GM19035 (cell line): ENCODE results near the gene ANKRD33B.
A peak's percentile ranks its signal among the peaks of the same experiment; 100 is the strongest.
"Not testable (repeated sequence)": the region's sequence is repeated elsewhere in the genome, so short reads cannot be mapped to it uniquely, and the experiment has no call there.

ENCODE experiments used
- ATAC-seq: cut with Tn5 transposase; IDR thresholded peaks from one replicate; pipeline ENCODE4 v1.9.1; 2021; ENCODE audit not compliant: unreplicated experiment

ANKRD33B gene

DNA sequence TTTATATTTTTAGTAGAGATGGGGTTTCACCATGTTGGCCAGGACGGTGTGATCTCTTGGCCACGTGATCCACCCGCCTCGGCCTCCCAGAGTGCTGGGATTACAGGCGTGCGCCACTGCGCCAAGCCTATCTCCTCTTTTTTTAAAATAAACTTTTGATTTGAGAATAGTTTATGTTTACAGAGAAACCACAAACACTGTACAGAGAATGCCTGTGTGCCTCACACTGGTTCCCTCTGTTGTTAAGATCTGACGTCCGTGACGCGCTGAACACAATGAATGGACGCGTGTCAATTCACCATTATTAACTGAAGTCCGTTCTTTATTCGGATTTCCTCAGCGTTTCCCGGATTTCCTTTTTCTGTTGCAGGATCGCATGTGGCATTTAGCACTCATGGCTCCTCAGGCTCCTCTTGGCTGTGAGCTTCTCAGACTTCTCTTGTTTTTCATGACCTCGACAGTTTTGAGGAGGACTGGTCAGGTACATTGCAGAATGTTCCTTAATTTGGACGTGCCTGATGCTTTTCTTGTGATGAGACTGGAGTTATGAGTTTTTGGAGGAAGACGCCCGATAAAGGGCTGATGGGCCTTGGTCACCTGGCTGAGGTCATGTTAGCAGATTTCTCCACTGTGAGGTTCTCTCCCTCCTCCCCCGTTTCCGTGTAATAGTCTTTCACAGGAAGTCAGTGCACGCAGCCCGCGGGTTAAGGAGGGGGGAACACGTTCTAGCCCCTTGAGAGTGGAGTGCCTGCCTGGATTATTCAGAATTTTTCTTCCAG, 69.6 kb downstream of the ANKRD33B start:
- ATAC-seq, result no peak

DNA sequence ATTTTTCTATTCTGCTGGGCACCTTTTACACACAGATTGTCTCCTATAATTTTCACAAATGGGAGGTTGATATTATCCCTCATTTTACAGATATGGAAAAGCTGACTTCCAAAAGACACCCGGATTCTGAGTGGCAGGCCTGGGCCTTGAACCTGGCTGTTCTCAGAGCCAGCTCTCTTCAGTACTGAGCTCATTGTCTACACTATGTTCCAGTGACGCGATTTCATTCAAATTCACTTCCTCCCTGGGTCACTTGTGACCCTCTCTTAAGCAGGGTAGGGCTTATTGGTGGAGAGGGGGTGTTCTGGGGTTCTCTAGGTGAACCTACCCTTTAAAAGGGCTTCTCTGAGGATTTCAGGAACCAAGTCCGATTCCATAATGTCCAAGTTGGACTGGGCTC, 70.2 kb downstream of the ANKRD33B start:
- ATAC-seq, result no peak

DNA sequence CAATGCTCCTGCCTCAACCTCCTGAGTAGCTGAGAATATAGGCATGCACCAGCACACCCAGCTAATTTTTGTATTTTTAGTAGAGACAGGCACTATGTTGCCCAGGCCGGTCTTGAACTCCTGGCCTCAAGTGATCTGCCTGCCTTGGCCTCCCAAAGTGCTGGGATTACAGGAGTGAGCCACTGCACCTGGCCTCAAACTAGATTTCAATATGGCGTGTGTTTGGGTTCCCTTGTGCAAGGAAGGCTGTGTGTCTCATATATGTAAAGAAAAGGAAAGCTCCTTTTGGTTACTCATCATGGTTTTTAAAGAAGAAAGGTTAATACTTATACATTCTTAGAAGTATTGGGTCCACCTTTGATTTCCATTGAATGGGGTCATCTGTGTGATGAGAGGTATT, 70.7 kb downstream of the ANKRD33B start:
- no peak for ATAC-seq

DNA sequence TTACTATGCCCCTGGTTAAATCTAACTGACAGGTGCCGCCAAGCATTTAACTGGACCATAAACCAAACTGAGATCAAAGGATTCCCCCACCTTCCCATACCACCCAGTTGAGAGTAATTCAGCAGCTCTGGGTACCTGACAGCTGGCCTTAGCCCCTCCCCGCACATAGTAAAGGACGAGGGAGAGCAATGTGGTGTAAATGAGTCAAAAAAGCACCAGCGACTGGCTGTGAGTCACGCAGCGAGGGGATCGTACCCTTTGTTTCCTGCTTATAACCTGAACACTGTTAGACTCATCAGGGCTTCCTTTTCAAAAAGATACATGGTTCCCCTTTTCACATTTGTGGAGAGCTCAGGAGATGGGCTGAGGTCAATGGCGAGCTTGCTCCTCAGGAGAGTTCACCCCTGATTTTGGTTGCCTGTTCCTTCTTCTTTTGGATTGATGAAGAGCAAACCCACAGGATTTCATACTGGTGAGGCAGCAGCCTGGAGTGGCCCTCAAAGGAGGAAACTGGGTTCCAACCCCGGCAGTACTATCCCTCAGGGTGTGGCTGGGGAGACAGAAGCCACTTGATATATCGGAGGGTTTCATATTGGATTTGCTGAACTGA, 71.5 kb downstream of the ANKRD33B start:
- ATAC-seq, result peak; percentile 58

DNA sequence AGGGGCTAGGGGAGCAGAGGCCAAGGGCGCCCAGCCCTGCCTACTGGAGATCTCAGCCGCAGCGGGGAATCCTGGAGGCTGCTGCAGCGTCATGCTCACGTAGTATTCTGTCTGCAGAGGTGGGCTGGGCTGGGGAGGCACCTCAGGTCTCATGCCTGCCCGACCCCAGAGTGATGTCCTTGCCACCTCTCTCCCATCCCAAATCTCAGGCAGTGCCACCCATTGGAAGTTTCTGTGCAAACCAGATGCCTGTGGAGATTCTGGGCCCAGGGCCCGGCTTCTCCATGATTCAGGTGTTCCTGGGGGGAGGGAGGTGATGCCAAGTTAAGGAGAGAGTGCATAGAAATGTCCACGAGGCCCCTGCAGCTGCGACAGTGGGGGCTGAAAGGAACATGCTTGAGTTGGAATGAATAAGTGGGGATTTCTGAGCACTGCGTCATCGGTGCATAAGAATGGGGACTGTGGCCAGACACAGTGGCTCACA, 72.0 kb downstream of the ANKRD33B start:
- no peak for ATAC-seq

DNA sequence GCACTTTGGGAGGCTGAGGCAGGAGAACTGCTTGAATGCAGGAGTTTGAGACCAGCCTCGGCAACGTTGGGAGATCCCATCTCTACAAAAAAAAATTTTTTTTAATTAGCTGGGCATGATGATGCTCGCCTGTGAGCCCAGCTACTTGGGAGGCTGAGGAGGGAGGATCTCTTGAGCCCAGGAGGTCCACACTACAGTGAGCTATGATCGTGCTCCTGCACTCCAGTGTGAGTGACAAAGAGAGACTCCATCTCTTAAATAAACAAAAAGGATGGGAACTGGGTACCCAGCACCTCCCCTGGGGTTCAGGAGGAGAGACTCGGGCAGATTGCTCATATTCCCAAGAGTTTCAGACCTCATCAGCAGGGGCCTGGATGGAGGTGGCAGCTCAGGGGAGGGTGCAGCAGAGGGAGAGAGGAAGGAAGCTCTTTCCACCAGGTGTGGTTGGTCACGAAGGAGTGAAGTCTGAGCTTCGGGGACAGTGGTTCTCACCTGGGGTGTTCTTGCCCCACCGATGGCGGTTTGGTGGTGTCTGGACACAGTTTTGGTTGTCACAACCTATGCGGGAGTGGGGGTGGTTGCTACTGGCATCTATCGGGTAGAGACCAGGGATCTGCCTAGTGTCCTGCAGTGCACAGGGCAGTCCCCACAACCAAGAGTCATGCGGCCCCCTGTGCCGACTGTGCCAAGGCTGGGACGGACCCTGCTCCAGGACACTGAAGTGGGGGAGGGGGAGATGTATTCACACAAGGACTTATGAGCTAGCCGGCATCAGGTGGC, 72.7 kb downstream of the ANKRD33B start:
- ATAC-seq, result no peak

DNA sequence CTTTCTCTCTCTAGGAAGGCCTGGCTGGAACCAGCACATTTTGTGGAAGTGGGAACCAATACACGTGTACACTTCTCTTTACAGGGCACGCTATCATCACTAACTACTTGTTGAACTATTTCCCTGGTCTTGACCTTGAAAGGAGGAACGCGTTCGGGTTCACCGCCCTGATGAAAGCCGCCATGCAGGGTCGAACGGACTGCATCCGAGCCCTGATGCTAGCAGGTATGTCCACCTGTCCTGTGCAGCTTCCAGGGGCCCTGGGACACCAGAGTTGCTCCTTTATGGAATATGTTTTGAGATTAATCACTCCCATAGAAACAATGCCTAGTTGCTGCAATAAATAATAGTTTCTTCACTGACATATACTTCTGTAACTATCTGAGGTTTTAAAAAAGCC, 74.1 kb downstream of the ANKRD33B start:
- ATAC-seq, result no peak

DNA sequence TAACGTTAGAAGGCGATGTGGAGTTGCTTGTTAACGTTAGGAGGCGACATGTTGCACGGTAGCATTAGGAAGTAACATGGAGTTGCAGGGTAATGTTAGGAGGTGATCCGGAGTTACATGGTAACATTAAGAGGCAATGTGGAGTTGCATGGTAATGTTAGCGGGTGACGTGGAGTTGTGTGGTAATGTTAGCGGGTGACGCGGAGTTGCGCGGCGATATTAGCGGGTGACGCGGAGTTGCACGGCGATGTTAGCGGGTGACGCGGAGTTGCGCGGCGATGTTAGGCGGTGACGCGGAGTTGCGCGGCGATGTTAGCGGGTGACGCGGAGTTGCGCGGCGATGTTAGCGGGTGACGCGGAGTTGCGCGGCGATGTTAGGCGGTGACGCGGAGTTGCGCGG, 74.9 kb downstream of the ANKRD33B start:
- not testable (repeated sequence) for ATAC-seq

DNA sequence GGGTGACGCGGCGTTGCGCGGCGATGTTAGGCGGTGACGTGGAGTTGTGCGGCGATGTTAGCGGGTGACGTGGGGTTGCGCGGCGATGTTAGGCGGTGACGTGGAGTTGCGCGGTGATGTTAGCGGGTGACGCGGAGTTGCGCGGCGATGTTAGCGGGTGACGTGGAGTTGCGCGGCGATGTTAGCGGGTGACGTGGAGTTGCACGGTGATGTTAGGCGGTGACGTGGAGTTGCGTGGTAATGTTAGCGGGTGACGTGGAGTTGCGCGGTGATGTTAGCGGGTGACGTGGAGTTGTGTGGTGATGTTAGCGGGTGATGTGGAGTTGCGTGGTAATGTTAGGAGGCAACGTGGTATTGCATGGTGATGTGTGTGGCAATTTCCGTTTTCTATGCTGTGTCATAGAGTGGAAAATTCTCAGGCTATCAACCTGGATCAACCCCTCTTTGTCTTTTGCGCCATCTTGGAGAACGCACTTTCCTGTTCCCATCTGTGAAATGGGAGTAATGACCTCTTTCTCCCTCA, 76.0 kb downstream of the ANKRD33B start:
- no peak for ATAC-seq

DNA sequence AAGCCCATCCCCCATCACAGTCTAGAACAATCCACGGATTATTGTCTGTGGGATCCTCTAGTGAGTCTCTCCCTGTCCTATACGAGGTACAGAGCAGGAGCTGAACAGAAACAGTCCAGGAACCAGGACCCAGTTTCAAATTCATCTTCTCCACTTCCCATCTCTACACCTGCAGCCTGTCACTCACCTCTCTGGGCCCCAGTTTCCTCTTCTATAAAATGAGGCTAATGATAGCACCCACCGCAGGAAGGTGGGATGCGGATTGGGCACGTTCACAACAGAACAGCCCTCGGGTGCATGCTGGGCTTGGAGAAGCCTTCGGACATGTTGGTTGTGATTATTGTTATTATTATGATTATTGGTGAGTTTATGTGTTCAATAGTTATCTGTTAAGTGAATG, 78.5 kb downstream of the ANKRD33B start:
- ATAC-seq, result no peak

DNA sequence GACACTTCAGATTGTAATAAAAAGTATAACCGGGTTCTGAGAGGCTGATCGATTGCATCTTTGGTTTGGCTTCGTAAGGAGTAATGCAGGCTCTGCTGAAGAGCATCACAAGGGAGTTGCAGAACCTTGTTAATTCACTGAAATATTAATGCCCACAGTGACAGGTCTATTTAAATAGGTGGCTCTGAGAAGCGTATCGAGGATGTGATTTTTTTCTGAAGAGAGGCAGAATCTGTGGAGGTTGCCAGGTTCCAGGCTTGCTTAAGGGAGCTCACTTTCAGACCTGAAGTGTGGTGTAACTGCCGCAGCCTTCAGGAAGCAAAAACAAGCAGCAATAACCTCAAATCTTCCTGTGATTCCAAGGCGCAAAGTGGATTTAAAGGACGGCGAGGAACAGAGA, 80.3 kb downstream of the ANKRD33B start:
- ATAC-seq, result no peak

DNA sequence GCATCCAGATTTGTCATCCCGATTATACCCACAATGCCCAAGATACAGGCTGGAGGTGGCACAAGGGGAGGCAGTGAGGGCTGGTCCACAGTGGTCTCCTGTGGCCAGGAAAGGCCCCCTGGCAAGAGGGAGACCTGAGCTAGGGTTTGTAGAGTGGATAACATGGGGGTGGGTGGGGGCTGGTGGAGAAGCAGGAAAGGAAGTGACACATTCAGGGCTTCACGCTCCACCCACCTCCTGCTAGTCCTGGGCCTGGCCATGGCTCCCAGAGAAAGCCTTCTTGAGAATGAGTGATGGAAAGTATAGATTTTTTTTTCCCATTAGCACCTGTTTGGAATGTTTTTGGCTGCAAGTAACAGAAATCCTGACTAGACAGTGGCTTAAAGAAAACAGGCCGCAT, 81.3 kb downstream of the ANKRD33B start:
- ATAC-seq, result no peak

DNA sequence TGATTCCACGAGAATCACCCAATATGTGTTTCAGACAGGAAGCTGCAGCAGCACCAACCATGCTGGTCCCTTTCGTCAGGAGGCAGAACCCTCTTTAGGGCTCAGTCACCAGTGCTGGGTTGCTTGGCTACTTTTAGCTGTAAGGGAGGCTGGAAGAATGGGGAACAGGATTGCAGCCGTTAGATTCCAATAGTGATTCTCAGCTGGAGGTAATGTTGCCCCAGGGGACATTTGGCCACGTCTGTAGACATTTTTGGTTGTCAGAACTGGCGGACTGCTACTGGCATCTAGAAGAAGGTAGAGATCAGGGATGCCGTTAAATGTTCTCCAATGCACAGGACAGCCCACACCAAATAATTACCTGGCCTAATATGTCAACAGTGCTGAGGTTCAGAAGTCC, 81.8 kb downstream of the ANKRD33B start:
- ATAC-seq, result no peak

DNA sequence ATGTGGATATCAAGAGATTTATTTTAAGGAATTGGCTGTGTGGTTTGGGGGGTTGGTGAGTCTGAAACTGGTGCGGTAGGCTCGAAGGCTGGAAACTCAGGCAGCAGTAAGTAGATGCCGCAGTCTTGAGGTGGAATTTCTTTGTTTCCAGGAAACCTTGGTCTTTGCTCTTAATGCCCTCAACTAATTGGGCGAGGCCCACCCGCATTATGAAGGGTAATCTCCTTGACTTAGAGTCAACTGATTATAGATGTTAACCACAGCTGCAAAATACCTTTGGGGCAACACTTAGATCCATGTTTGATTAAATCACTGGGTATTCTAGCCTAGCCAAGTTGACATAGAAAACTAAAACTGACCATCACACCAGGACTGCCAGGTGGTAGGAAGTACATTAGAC, 83.8 kb downstream of the ANKRD33B start:
- no peak for ATAC-seq

DNA sequence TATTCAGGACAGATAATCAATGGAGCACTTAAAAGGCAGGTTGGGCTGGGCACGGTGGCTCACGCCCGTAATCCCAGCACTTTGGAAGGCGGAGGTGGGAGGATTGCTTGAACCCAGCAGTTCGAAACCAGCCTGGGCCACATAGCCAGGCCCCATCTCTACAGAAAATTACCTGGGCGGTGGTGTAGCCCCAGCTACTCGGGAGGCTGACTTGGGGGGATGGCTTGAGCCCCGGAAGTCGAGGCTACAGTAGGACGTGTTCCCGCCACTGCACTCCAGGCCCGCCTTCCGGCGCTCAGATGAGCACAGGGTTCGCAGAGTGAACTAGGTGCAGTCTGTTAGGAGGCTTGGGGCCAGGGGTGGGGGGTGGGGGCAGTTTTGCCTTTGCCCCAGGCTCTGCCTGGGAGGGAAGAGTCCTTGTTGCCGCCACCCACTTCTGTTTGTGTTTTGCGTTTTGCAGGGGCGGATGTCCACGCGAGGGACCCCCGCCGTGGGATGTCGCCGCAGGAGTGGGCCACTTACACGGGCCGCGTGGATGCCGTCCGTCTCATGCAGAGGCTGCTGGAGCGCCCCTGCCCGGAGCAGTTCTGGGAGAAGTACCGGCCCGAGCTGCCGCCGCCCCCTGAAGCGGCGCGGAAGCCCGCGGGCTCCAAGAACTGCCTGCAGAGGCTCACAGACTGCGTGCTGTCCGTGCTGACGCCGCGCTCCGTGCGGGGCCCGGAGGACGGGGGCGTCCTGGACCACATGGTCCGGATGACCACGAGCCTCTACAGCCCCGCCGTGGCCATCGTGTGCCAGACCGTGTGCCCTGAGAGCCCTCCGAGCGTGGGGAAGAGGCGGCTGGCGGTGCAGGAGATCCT, 85.2 kb downstream of the ANKRD33B start:
- no peak for ATAC-seq

DNA sequence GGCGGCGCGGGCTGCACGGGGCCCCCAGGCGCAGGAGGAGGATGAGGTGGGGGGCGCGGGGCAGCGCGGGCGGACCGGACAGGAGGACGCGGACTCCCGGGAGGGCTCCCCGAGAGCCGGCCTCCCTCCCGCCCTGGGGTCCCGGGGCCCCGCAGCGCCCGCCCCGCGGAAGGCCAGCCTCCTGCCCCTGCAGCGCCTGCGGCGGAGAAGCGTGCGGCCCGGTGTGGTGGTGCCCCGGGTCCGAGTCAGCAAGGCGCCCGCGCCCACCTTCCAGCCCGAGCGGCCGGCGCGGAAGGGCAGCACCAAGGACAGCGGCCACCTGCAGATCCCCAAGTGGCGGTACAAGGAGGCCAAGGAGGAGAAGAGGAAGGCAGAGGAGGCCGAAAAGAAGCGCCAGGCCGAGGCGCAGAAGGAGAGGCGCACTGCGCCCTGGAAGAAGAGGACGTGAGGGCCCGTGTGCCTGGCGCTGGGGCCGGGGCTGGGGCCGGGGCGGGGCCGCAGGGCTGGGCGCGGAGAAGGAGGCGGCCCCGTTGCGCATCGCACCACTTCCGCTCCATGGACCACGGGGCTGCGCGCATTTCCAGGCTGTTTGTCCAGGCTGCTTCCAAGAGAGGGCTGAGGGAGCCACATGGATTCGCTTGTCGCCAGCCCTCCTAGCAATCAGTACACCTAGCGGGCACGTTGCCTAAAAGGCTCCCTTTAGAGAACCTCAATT, 86.0 kb downstream of the ANKRD33B start:
- no peak for ATAC-seq

DNA sequence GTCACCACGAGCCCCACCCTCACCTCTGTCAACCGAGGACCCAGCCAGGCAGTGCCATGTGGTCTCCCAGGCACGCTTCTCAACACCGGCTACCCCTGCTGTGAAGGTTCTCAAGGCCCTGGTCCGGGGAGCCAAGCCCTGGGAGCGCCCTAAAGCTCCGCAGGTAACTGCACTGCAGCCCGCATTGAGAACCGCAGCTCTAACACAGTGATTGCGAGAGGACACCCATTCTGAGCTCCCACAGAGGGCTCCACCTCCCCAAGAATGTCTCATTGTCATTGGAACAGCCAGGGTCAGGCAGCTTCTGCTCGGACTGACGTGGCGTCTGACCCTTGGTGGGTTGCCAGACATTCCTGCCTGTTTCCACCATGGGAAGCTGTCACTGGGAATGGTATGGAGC, 88.3 kb downstream of the ANKRD33B start:
- ATAC-seq, result no peak

DNA sequence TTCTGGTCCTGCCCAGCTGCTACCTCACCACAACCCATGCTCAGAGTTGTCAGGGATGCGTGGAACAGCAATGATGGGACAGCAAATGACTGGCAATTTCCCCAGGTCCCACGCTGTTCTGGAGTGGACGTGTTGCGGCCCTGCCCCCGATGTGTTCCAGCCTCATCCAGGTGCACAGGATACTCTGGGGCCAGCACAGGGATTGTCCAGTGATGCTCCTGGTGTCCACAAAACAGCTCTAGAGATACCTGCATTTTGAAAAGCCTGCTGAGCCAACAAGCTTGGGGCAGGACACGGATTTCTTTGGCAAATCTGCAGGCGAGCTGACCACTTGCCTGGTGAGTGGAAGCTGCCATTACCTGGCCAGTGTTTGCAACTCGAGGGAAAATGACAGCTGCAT, 88.7 kb downstream of the ANKRD33B start:
- ATAC-seq, result no peak

DNA sequence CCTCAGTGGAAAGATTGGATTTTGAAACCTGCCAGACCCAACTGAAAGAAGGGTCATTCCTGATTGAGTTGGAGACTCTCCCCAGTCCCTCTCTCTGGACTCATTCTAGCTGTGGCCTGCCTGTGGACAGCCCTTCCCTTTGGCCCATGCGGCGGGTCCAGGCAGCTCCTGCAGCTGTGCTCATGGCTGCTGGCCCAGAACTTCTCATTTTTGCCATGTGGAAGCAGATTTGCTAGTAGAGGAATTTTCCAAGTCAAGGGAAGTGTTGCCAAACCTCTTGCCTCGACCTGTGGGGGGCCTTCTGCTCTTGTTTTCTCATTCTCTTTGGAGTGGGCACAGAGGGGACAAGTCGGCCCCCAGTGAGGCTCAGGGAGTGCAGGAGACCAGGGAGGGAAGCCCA, 89.2 kb downstream of the ANKRD33B start:
- ATAC-seq, result no peak

DNA sequence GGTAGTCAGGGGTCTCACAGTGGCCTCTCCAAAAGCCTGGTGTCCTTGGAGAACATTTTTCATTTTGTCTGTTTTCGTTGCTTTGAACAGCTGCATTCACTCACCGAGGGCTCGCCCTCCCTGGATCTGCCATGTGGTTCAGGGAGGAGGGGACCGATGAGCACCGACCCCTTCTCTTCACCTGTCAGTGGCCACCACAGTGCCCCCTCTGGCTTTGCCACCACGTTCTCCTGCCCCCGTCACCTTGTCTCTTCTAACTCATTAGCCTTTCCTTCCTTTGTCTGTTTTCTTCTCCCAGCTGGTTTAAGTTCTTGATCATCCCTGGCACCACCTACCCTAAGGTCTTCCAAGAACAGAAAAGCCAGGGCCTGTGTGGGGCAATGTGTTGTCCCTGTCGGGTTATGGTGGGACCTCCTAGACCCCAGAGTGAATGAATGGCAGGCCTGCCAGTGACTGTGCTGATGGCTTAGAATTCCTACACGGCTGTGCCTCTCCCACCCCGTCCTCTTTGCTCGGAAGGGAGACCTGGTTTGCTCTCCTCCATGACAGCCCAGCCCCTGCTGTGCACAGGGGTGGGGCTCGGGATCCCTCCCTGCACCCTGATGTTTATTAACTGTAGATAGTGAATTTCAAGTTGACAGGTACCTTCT, 90.0 kb downstream of the ANKRD33B start:
- no peak for ATAC-seq
